ENCODE measurements around the gene AGPS.
A peak's percentile ranks its signal among the peaks of the same experiment; 100 is the strongest.

AGPS gene

GRCh38 chr2:177525351-177525924, 132.9 kb downstream of the AGPS start:
- no peak for FAIRE-seq

GRCh38 chr2:177528351-177528933, 135.9 kb downstream of the AGPS start:
- no peak for DNase-seq (ENCODE audit: low spot score)
- no peak for FAIRE-seq

More at GRCh38 chr2:177525351-177525924, 132.9 kb downstream of the AGPS start:
- DNase-seq (ENCODE audit: low spot score), result no peak

GRCh38 chr2:177529166-177529565, 136.6 kb downstream of the AGPS start:
- no peak for FAIRE-seq

GRCh38 chr2:177530561-177530960, 138.0 kb downstream of the AGPS start:
- DNase-seq (ENCODE audit: low spot score), result no peak
- no peak for FAIRE-seq

More at GRCh38 chr2:177529166-177529565, 136.6 kb downstream of the AGPS start:
- no peak for DNase-seq (ENCODE audit: low spot score)

GRCh38 chr2:177531706-177532105, 139.1 kb downstream of the AGPS start:
- FAIRE-seq (no peak), DNase-seq (ENCODE audit: low spot score) (no peak)

GRCh38 chr2:177532567-177532966, 140.0 kb downstream of the AGPS start:
- no peak for FAIRE-seq
- no peak for DNase-seq (ENCODE audit: low spot score)

- FAIRE-seq (no peak), DNase-seq (ENCODE audit: low spot score) (no peak)
Measured at GRCh38 chr2:177533253-177533652, 140.7 kb downstream of the AGPS start.

- FAIRE-seq (no peak), DNase-seq (ENCODE audit: low spot score) (no peak)
Measured at GRCh38 chr2:177535000-177535399, 142.4 kb downstream of the AGPS start.

- DNase-seq (ENCODE audit: low spot score) (no peak), FAIRE-seq (no peak)
Measured at GRCh38 chr2:177535958-177536504, 143.5 kb downstream of the AGPS start.

- FAIRE-seq, result no peak
- DNase-seq (ENCODE audit: low spot score), result no peak
Measured at GRCh38 chr2:177537213-177537612, 144.6 kb downstream of the AGPS start.

GRCh38 chr2:177537636-177538035, 145.1 kb downstream of the AGPS start:
- no peak for FAIRE-seq
- no peak for DNase-seq (ENCODE audit: low spot score)

- FAIRE-seq (no peak), DNase-seq (ENCODE audit: low spot score) (no peak)
Measured at GRCh38 chr2:177538323-177538722, 145.8 kb downstream of the AGPS start.

GRCh38 chr2:177540283-177540682, 147.7 kb downstream of the AGPS start:
- DNase-seq (ENCODE audit: low spot score) (no peak), FAIRE-seq (no peak)

- DNase-seq (ENCODE audit: low spot score), result no peak
- FAIRE-seq, result no peak
Measured at GRCh38 chr2:177541258-177541991, 148.9 kb downstream of the AGPS start.

GRCh38 chr2:177542396-177542795, 149.8 kb downstream of the AGPS start:
- no peak for FAIRE-seq
- DNase-seq (ENCODE audit: low spot score), result no peak

- FAIRE-seq (no peak), DNase-seq (ENCODE audit: low spot score) (peak; percentile 7)
Measured at GRCh38 chr2:177543007-177543760, 150.6 kb downstream of the AGPS start.

- no peak for FAIRE-seq
Measured at GRCh38 chr2:177545143-177545542, 152.6 kb downstream of the AGPS start.

GRCh38 chr2:177545981-177546585, 153.5 kb downstream of the AGPS start:
- DNase-seq (ENCODE audit: low spot score) (no peak), FAIRE-seq (no peak)

More at GRCh38 chr2:177545143-177545542, 152.6 kb downstream of the AGPS start:
- DNase-seq (ENCODE audit: low spot score), result no peak

GRCh38 chr2:177547122-177547521, 154.5 kb downstream of the AGPS start:
- FAIRE-seq (no peak), DNase-seq (ENCODE audit: low spot score) (no peak)

- no peak for FAIRE-seq
- DNase-seq (ENCODE audit: low spot score), result no peak
Measured at GRCh38 chr2:177547772-177548171, 155.2 kb downstream of the AGPS start.

GRCh38 chr2:177548636-177549035, 156.1 kb downstream of the AGPS start:
- no peak for FAIRE-seq
- DNase-seq (ENCODE audit: low spot score), result no peak

All from urothelium cell line (cell line).